Measurements from ENCODE around the gene HIF3A. TPM values are rescaled to one million over a fixed set of nuclear protein-coding genes. Genes with fewer than 3 reads are reported as not detected.
"Not testable (repeated sequence)": the region's sequence is repeated elsewhere in the genome, so short reads cannot be mapped to it uniquely, and the experiment has no call there.

HIF3A gene
- not detected in 2 replicates for total RNA-seq (2014; rRNA removed; shearing (Covaris generic))

DNA sequence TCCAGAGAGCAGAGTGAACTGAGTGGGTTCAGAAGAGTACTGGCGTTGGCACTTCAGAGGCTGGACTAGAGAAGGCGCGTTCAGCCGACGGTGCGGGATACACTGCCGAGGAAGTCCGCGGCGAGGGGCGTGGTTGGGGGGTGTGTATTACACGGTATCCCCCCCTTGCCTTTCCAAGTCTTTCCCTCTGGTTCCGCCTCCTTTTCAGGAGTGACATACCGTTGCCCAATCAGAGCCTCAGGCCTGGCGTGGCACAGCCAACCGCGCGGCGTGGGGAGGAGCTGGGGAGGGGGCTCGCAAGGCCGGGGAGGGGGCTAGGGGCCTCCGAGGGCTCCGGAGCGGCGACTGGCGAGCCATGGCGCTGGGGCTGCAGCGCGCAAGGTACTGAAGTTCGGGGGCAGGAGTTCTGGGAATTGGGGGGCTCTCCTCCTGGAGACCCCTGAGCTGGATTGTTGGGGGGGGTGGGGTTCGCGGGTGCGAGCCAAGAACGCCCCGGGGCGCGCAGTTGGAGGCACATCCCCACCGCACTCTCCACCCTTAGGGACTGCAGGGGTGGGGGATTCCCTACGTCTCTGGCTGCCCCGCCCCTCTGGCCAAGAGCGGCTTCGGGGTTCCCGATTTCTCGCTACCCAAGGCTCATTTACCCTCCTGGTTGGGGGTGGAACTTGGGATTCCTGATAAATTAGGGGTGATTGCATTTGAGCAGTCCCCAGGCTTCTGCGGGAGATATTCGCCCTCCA lies at the start of gene HIF3A:
Gene HIF3A, plus strand, starts transcription at position 321 of the 740 bp plus-strand sequence. Its CDS starts 35 bp downstream, at position 356.
- H3K9me3 ChIP-seq (replicated peaks) = no peaks in the 10 kb centered on the region
- H3K4me3 ChIP-seq = no peak within 1 kb of the TSS
- DNase-seq (ENCODE audit: low read depth in 1 of 2, low spot score in 2 of 2) = no peak
- H3K36me3 ChIP-seq = no peaks in the 10 kb centered on the region
- peaks cover 22% of the 10 kb centered on the region for H3K4me1 ChIP-seq (replicated peaks)
- no peaks in the 10 kb centered on the region; the same call in 1 of the 2 replicates for H3K27me3 ChIP-seq (replicated peaks)
- H3K27ac ChIP-seq = no peak within 1 kb of the TSS

DNA sequence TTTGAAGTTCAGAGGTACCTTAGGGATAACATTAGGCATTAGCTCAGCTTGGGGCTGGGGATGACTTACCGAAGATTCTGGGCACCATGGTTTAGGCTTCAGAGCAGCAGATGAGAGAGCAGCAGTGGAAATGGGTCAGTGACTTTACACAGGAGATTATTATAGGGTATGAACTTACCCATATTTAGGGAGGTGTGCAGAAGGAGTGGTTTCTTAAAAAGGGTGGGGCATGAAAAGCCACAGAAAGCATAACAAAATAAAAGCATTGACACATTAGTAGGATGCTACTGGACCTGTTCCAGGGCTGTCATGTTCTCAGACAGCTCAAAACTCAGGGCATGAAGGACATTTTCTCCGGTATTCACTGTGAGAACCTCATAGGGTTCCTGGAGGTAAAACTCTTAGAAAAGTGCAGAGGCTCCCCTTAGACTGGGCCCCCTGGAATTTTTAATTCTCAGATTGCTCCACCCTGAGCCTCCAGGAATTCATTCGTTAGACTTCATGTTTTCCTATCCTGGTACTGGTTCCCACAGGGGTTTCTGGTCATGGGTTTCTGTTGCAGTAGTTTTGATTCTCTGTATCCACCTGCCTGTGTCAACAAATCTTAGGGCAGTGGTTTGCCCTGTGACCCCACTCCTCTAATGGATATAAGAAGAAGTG lies 46.6 kb upstream of the HIF3A start:
- H3K4me1 ChIP-seq (replicated peaks) = no peaks in the 10 kb centered on the region
- no peak overlapping the region for H3K27ac ChIP-seq
- H3K27me3 ChIP-seq (replicated peaks) = peaks cover 45% of the 10 kb centered on the region
- H3K36me3 ChIP-seq = no peaks in the 10 kb centered on the region
- no peak overlapping the region for H3K4me3 ChIP-seq
- H3K9me3 ChIP-seq (replicated peaks) = no peaks in the 10 kb centered on the region
- no peak for DNase-seq (ENCODE audit: low read depth in 1 of 2, low spot score in 2 of 2)

DNA sequence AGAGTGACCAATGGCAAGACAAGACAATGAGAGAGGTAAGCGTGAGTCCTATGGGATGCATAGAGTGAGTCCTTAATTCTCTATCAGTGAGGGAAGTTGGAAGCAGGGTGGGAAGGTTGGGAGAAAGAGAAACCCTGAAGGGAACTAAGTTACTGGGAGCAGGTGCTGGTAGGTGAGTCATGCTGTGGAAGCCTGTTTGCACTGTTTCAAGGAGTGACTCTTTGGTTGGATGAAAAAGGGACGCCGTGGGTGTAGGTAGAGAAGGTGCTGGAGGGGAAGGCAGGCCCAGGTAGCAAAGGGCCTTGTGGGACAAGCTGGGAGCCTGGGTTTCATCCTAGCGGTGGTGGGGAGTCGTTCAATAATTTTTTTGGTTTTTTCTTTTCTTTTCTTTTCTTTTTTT lies 45.4 kb upstream of the HIF3A start:
- peaks cover 38% of the 10 kb centered on the region for H3K27me3 ChIP-seq (replicated peaks)
- H3K27ac ChIP-seq = no peak overlapping the region
- H3K9me3 ChIP-seq (replicated peaks) = no peaks in the 10 kb centered on the region
- no peak for DNase-seq (ENCODE audit: low read depth in 1 of 2, low spot score in 2 of 2)
- no peaks in the 10 kb centered on the region for H3K4me1 ChIP-seq (replicated peaks)
- no peaks in the 10 kb centered on the region for H3K36me3 ChIP-seq
- no peak overlapping the region for H3K4me3 ChIP-seq

DNA sequence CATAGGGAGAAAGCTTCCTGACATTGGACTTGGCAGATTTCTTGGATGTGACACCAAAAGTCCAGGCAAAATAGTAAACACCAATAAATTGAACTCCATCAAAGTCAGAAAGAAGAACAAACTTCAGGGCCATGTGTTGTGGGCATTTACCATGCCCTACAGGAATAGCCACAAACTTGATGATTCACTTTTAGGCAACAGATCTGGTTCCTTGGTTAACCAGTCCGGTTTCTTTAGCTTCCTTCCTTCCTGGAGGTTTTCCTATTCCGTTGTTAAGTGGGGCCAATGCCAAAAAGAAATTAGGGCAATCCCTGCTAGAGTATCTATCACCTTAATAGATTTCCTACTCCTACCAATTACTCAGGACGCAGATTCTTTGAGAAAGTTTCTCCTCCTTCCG lies 42.1 kb upstream of the HIF3A start:
- Histone ChIP-seq H3K27me3 (replicated peaks) (peaks cover 24% of the 10 kb centered on the region), H3K9me3 (replicated peaks) (no peaks in the 10 kb centered on the region), H3K36me3 (no peaks in the 10 kb centered on the region)

DNA sequence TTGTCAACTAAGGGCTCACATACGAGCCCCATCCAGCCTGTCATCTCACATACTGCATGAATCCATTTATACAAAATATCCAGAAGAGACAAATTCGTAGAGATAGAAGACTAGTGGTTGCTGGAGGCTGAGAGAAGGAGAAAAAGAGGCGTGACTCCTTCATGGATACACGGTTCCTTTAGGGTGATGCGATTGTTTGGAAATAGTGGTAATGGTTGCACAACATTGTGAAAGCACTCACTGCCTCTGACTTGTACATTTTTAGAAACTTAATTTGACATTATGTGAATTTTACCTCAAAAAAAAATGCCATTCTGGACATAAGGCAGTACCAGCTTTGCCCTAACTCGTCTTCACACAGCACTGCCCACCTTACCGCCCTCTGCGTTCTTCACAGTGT lies 40.0 kb upstream of the HIF3A start:
- Histone ChIP-seq H3K4me3 (no peak overlapping the region), H3K9me3 (replicated peaks) (no peaks in the 10 kb centered on the region), H3K27me3 (replicated peaks) (peaks cover 10% of the 10 kb centered on the region), H3K4me1 (replicated peaks) (peaks cover 9% of the 10 kb centered on the region), H3K27ac (no peak overlapping the region), H3K36me3 (no peaks in the 10 kb centered on the region)
- no peak for DNase-seq (ENCODE audit: low read depth in 1 of 2, low spot score in 2 of 2)

More for the DNA sequence above, 42.1 kb upstream of the HIF3A start:
- DNase-seq (ENCODE audit: low read depth in 1 of 2, low spot score in 2 of 2) = no peak
- no peak overlapping the region for H3K27ac ChIP-seq
- H3K4me3 ChIP-seq = no peak overlapping the region
- peaks cover 9% of the 10 kb centered on the region for H3K4me1 ChIP-seq (replicated peaks)

DNA sequence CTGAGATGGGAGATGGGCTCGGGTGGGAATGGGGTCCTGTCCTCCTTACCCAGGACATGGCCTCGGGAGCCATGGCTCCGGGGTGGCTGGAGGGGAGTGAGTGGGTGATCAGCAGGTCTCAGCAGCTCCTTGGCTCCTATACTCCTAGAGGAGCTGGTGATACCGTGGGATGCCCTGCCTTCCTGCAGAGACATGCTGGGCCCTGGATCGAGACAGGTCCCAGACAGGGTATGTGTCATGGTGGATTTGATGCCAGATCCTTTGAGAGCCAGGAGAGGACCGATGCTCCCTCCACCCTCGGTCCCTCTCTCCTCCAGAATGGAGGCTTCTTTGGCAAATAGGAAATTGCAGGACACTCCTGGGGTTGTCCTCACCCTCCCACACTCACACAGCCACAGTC lies 35.3 kb upstream of the HIF3A start:
- not testable (repeated sequence) for DNase-seq (ENCODE audit: low read depth in 1 of 2, low spot score in 2 of 2); H3K4me3 ChIP-seq; H3K27ac ChIP-seq; H3K36me3 ChIP-seq; H3K27me3 ChIP-seq (replicated peaks); H3K9me3 ChIP-seq (replicated peaks)
- peaks cover 30% of the 10 kb centered on the region for H3K4me1 ChIP-seq (replicated peaks)

DNA sequence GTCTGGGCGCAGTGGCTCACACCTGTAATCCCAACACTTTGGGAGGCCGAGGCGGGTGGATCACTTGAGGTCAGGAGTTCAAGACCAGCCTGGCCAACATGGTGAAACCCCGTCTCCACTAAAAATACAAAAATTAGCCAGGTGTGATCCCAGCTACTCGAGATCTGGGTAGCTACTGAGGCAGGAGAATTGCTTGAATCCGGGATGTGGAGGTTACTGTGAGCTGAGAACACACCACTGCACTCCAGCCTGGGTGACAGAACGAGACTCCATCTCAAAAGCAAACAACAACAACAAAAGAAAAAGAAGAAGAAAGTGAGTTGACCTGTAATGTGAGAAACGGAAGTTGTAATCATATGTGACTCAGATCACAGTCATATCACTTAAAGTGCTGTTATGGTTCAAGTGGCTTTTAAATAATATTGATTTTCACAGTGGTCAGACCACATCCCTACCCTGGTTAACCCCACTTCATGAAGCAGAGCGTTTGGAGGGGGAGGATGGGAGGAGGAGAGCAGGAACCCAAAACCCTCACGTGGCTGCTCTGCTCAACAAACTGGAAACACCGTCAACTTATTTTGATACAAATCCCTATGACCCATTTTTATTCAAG lies 34.1 kb upstream of the HIF3A start:
- not testable (repeated sequence) for H3K27me3 ChIP-seq (replicated peaks); H3K4me3 ChIP-seq; H3K9me3 ChIP-seq (replicated peaks); H3K36me3 ChIP-seq; H3K27ac ChIP-seq
- DNase-seq (ENCODE audit: low read depth in 1 of 2, low spot score in 2 of 2) = peak; percentile 54 to 85
- H3K4me1 ChIP-seq (replicated peaks) = peaks cover 30% of the 10 kb centered on the region

DNA sequence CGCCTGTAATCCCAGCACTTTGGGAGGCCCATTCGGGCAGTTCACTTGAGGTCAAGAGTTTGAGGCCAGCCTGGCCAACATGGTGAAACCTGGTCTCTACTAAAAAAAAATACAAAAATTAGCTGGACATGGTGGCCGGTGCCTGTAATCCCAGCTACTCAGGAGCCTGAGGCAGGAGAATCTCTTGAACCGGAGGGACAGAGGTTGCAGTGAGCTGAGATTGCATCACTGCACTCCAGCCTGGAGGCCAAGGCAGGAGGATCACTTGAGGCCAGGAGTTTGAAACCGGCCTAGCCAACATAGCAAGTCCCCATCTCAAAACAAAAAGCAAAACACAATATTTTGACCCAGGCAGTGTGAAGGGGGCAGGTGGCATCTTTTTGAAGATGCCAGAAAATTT lies 32.0 kb upstream of the HIF3A start:
- not testable (repeated sequence) for DNase-seq (ENCODE audit: low read depth in 1 of 2, low spot score in 2 of 2); H3K4me3 ChIP-seq; H3K27ac ChIP-seq; H3K27me3 ChIP-seq (replicated peaks); H3K36me3 ChIP-seq; H3K9me3 ChIP-seq (replicated peaks)
- H3K4me1 ChIP-seq (replicated peaks) = peaks cover 21% of the 10 kb centered on the region

DNA sequence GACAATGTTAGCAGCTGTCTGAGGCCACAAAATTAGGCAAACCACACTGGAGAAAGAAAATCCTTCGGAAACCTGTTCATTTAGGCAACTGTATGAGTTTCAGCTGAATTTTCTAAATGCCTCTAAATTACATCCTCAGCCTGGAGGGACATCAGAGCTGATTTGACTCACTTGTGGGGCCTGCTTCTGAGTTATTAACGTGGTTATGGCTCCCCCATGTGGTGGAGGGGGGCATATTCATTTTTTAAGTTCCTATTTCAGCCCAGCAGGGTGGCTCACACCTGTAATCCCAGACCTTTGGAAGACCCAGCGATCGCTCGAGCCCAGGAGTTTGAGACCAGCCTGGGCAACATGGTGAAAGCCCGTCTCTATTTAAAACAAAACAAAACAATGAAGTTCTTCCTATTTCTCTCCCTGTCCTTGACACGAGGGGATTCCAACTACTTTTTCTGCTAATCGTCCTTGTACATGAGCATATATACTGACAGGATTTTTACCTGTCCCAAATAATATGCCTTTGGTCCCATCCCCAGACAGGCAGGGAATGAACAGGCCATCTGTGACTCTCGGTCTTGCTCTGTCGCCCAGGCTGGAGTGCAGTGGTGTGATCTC lies 31.5 kb upstream of the HIF3A start:
- no peaks in the 10 kb centered on the region for H3K9me3 ChIP-seq (replicated peaks)
- peaks cover 21% of the 10 kb centered on the region for H3K4me1 ChIP-seq (replicated peaks)
- H3K27ac ChIP-seq = no peak overlapping the region
- no peaks in the 10 kb centered on the region for H3K36me3 ChIP-seq
- no peak overlapping the region for H3K4me3 ChIP-seq
- H3K27me3 ChIP-seq (replicated peaks) = 0 out of 2 replicates have a peak, but pooled peaks cover 5% of the 10 kb centered on the region
- DNase-seq (ENCODE audit: low read depth in 1 of 2, low spot score in 2 of 2) = peak; percentile 78 to 81

DNA sequence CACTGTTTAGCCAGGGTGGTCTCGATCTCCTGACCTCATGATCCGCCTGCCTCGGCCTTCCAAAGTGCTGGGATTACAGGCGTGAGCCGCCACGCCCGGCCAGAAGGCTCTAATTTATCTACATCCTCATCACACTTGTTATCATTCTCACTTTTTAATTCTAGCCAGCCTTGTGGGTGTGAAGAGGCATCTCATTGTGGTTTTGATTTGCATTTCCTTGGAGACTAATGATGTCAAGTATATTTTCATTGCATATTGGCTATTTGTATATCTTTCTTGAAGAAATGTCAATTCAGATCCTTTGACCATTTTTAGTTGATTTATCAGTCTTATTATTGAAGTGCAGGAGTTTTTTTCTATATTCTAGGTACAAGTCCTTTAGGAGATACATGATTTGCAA lies 27.7 kb upstream of the HIF3A start:
- no peak for DNase-seq (ENCODE audit: low read depth in 1 of 2, low spot score in 2 of 2)
- Histone ChIP-seq H3K27ac (no peak overlapping the region), H3K4me1 (replicated peaks) (peaks cover 35% of the 10 kb centered on the region), H3K36me3 (no peaks in the 10 kb centered on the region), H3K27me3 (replicated peaks) (0 out of 2 replicates have a peak, but pooled peaks cover 5% of the 10 kb centered on the region), H3K4me3 (no peak overlapping the region), H3K9me3 (replicated peaks) (no peaks in the 10 kb centered on the region)

DNA sequence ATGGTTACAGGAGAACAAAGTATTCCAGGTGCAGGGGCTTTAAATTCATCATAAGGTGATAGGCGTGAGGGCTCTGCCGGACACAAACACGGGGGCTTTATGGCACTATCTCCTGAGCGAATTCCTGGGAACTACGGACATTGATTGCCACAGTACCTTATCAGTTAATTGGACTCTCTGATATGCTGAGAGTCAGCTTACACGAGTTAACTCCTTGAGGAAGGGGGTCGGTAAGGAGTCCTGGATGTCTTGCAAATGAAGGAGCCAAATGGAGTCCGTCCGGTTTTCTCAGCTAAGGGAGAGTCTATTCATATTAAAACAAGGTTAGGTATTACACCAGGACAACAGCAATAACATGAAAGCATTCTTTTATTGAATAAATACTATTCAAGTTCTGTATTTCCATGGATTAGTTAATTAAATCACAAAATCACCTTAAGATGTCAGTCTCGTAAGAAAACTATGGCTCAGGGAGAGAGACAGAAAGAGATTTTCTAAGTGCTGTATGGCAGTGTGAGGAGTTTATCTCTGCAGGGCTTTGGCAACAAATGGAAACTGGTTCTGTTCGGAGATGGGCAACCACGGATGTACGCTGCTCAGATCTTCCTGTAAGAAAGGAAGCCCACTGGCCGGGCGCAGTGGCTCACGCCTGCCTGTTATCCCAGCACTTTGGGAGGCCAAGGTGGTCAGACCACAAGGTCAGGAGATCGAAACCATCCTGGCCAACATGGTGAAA lies 26.2 kb upstream of the HIF3A start:
- no peak for DNase-seq (ENCODE audit: low read depth in 1 of 2, low spot score in 2 of 2)
- H3K27ac ChIP-seq = no peak overlapping the region
- no peaks in the 10 kb centered on the region for H3K36me3 ChIP-seq
- H3K4me1 ChIP-seq (replicated peaks) = peaks cover 28% of the 10 kb centered on the region
- H3K4me3 ChIP-seq = no peak overlapping the region
- H3K27me3 ChIP-seq (replicated peaks) = 0 out of 2 replicates have a peak, but pooled peaks cover 5% of the 10 kb centered on the region
- no peaks in the 10 kb centered on the region for H3K9me3 ChIP-seq (replicated peaks)

DNA sequence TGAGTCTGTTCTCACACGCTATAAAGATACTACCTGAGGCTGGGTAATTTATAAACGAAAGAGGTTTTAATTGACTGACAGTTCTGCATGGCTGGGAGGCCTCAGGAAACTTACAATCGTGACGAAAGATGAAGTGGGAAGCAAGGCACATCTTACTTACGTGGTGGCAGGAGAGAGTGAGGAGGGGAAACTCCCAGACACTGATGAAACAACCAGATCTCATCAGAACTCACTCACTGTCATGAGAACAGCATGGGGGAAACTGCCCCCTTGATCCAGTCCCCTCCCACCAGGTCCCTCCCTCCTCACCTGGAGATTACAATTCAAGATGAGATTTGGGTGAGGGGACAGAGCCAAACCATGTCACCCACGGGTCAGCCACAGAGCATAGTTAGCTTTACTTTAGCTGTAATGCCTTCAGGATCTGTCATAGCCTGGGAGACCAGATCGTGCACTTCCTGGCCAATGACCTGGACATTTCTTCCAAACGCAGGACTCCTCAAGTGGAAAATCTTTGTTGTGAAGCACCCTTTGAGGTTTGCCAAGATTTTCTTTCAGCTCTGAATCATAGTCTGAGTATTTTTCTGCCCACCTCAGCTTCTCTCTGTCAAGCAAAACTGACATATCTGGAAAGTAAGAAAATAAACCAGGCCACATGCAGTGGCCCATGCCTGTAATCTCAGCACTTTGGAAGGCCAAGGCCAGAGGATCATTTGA lies 25.2 kb upstream of the HIF3A start:
- peaks cover 28% of the 10 kb centered on the region for H3K4me1 ChIP-seq (replicated peaks)
- H3K4me3 ChIP-seq = no peak overlapping the region
- DNase-seq (ENCODE audit: low read depth in 1 of 2, low spot score in 2 of 2) = peak; percentile 81 to 89
- peak overlapping the region; percentile 75 for H3K27ac ChIP-seq
- 0 out of 2 replicates have a peak, but pooled peaks cover 3% of the 10 kb centered on the region for H3K27me3 ChIP-seq (replicated peaks)
- no peaks in the 10 kb centered on the region for H3K9me3 ChIP-seq (replicated peaks)
- H3K36me3 ChIP-seq = no peaks in the 10 kb centered on the region

DNA sequence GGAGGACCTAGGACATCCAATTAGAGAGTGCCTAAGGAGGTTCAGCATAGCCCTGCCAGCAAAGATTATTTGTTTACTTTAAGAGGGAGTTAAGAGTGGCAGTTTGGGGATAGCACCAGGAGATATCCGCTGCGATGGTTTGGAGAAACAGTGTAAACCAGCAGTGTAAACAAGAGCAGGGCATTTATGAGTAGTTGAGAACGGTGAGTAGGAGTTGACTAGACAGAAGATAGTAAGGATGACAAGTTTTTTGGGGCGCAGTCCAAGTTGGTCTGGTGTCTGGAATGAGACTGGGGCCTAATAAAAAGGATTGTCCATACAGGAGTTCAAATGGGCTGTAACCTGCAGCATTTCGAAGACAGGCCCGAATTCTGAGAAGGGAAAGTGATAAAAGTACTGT lies 22.9 kb upstream of the HIF3A start:
- not testable (repeated sequence) for H3K4me3 ChIP-seq; H3K9me3 ChIP-seq (replicated peaks); H3K36me3 ChIP-seq; H3K27me3 ChIP-seq (replicated peaks); DNase-seq (ENCODE audit: low read depth in 1 of 2, low spot score in 2 of 2); H3K27ac ChIP-seq
- peaks cover 28% of the 10 kb centered on the region for H3K4me1 ChIP-seq (replicated peaks)

Measured in SJSA1 (cell line).